Stimulated activated naive CD8-positive, alpha-beta T cell treated with anti-CD3 and anti-CD28 coated beads, Interleukin-15, amount 100 ng/mL, for 72 hours (primary cell): ENCODE data around the gene ZNF609.
"Not testable (repeated sequence)": the region's sequence is repeated elsewhere in the genome, so short reads cannot be mapped to it uniquely, and the experiment has no call there.

Experiments
- ATAC-seq: fragments of 150-1000 bp; cut with Tn5 transposase; 2 replicates; pipeline ENCODE4 v1.10.0; 2021; ENCODE audit warnings: mild to moderate bottlenecking, moderate library complexity
- DNase-seq, 2 donors: peaks; one replicate each; pipeline ENCODE4 v3.0.0; 2021 to 2022
- H3K27ac Mint-ChIP-seq, 2 donors: one replicate each; pipeline ENCODE4 v1.8.0; 2022; ENCODE audit warnings: mild to moderate bottlenecking in 2 of 2, mixed read lengths in 2 of 2, moderate library complexity in 2 of 2
- H3K27me3 Mint-ChIP-seq: one replicate; pipeline ENCODE4 v1.8.0; 2022; ENCODE audit warnings: mixed read lengths
- H3K4me1 Mint-ChIP-seq: one replicate; pipeline ENCODE4 v1.8.0; 2022; ENCODE audit warnings: mild to moderate bottlenecking, mixed read lengths
- H3K4me3 Mint-ChIP-seq, 2 donors: one replicate each; pipeline ENCODE4 v1.8.0; 2022; ENCODE audit warnings: mild to moderate bottlenecking in 2 of 2, mixed read lengths in 2 of 2, moderate library complexity in 1 of 2
- H3K9me3 Mint-ChIP-seq, 2 donors: one replicate each; pipeline ENCODE4 v1.8.0; 2022; ENCODE audit warnings: mixed read lengths in 2 of 2

ZNF609 gene

DNA sequence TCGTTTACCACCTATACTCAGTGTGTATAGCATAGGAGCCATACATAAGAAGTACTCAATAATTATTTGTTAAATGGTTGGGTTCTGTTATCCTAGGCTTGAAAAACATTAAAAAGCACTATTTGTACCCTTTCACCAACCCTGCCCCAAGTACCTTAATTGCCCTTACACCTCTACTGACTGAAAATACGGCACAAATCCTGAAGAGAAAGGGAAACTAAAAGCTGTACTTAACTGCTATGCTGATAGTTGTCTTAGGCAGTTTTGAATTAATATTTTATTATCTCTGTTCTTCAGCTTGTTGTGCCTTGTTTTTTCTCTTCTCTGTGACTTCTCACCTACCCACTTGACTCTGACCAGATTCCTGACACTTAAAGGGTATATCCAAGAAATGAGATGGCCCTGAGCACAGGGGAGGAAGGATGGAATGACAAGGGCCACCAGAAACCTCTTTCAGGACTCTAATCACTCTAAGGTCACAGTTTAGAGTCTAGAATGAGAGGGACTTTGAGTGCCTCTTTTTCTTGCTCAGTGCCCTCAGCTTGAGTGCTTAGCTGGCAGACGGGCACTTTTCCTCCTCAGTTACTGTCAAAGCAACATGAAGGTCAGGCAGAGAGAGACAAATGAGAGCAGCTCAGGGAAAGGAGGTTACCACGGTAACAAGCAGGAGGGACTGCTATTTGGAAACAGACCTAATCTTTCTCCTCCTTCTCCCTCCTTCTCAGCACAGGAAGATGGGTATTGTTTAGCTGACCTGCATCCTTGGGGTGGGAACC, 136.5 kb downstream of the ZNF609 start:
- H3K4me3 Mint-ChIP-seq, result peak overlapping the region; percentile 72 to 88
- peak; percentile 16 to 21 for DNase-seq
- no peaks in the 10 kb centered on the region for H3K9me3 Mint-ChIP-seq
- H3K27ac Mint-ChIP-seq, result peak overlapping the region; percentile 90 to 97
- peak; percentile 71 for ATAC-seq
- H3K4me1 Mint-ChIP-seq, result peaks cover 76% of the 10 kb centered on the region
- H3K27me3 Mint-ChIP-seq, result no peaks in the 10 kb centered on the region

DNA sequence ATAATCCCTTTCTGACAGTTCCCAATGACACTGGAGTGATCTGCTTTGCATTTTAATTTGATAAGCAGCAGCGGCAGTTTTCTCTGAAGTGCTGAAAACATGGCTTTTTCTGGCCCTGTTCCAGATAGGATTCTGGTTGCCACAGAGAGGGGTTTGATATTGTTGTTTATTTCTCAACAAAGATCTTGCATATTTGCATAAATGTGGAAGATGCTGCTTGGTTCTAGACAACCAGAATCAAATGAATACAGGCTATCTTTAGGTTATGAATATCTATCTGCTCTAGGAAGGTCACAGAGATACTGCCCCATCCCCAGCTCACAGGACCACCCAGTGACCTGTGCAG, 137.1 kb downstream of the ZNF609 start:
- peak overlapping the region; percentile 72 to 88 for H3K4me3 Mint-ChIP-seq
- DNase-seq (no peak), ATAC-seq (peak; percentile 20)
- H3K9me3 Mint-ChIP-seq, result no peaks in the 10 kb centered on the region
- peaks cover 81% of the 10 kb centered on the region for H3K4me1 Mint-ChIP-seq
- peak overlapping the region; percentile 90 to 97 for H3K27ac Mint-ChIP-seq
- H3K27me3 Mint-ChIP-seq, result no peaks in the 10 kb centered on the region

DNA sequence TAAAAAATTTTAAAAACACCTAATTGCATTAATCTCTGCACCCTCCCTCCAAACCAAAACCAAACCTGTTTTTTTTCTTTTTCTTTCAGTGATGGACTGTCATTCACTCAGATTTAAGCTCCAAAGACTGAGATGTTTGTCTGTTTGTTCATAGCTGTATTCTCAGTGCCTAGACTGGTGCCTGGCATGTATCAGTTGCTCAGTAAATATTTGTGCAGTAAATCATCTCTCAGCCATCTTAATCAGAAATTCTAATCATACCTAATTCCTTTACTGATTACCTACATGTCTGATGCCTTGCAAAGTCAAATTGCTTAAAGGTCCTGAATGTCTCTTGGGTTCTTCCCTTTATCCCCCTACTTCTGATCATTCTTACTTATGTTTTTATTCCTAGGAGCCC, 138.8 kb downstream of the ZNF609 start:
- no peaks in the 10 kb centered on the region for H3K9me3 Mint-ChIP-seq
- H3K4me3 Mint-ChIP-seq, result peak overlapping the region in 1 of 2 donors; percentile 62
- no peaks in the 10 kb centered on the region for H3K27me3 Mint-ChIP-seq
- no peak for ATAC-seq
- peaks cover 88% of the 10 kb centered on the region for H3K4me1 Mint-ChIP-seq
- no peak for DNase-seq
- peak overlapping the region; percentile 9 to 29 for H3K27ac Mint-ChIP-seq

DNA sequence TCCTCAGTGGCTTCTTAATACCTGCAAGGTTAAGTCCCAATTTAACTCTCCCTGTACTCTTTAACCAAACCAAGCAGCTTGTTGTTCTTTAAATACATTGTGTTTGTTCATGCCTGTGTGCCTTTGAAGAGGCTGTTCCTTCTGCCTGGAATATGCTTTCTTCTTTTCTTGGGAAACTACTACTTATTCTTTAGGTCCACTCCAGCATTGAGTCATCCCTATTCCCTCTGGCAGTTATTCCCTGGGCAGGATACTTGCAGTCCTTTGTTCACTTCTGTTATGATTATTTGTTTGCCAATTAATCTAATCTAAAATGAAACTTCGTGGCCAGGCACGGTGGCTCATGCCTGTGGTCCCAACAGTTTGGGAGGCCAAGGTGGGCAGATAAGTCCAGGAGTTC, 139.3 kb downstream of the ZNF609 start:
- peak overlapping the region in 1 of 2 donors; percentile 62 for H3K4me3 Mint-ChIP-seq
- no peaks in the 10 kb centered on the region for H3K27me3 Mint-ChIP-seq
- DNase-seq (no peak), ATAC-seq (no peak)
- H3K4me1 Mint-ChIP-seq, result peaks cover 91% of the 10 kb centered on the region
- no peaks in the 10 kb centered on the region for H3K9me3 Mint-ChIP-seq
- H3K27ac Mint-ChIP-seq, result peak overlapping the region; percentile 29 to 95

DNA sequence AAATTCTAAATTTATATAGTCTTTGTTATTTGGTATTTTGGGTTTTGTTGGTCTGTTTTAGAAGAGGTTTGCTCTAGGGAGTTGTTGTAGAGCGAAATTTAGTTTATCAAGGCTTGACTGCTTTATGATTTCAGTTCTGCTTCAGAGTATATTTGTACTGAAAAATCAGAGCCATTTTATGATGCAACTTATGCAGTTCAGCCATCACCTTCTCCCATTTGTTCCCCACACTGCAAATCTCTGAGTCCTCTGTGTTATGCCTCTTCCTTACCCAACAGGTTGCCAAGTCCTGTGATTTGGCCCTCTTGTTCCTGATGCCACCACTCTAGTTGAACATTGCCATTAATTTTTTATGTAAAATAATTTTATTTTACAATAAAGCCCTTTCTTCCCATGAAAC, 140.4 kb downstream of the ZNF609 start:
- H3K27ac Mint-ChIP-seq, result peak overlapping the region; percentile 82 to 91
- peaks cover 86% of the 10 kb centered on the region for H3K4me1 Mint-ChIP-seq
- ATAC-seq, result no peak
- no peaks in the 10 kb centered on the region for H3K27me3 Mint-ChIP-seq
- DNase-seq, result no peak
- H3K9me3 Mint-ChIP-seq, result no peaks in the 10 kb centered on the region
- H3K4me3 Mint-ChIP-seq, result peak overlapping the region in 1 of 2 donors; percentile 4

DNA sequence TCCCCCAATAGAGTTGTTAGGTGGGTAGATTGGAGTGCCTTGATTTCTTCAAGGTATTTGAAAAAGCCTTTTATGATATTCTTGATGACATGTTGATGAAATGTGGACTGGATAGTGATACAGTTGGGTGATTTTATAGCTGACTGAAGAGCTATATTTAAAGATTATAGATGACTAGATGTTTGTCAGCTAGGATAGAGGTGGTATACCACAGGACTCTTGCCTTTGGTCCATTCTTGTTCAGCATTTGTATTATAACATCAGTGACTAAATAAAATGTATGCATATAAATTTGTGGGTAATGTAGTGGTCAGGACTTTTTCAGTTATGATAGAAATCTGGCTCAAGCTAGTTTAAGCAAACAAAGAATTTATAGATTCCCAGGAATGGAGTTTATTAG, 143.9 kb downstream of the ZNF609 start:
- no peaks in the 10 kb centered on the region for H3K27me3 Mint-ChIP-seq
- no peak overlapping the region for H3K4me3 Mint-ChIP-seq
- DNase-seq (no peak), ATAC-seq (peak; percentile 80)
- no peaks in the 10 kb centered on the region for H3K9me3 Mint-ChIP-seq
- H3K4me1 Mint-ChIP-seq, result peaks cover 67% of the 10 kb centered on the region
- peak overlapping the region in 1 of 2 donors; percentile 87 for H3K27ac Mint-ChIP-seq

DNA sequence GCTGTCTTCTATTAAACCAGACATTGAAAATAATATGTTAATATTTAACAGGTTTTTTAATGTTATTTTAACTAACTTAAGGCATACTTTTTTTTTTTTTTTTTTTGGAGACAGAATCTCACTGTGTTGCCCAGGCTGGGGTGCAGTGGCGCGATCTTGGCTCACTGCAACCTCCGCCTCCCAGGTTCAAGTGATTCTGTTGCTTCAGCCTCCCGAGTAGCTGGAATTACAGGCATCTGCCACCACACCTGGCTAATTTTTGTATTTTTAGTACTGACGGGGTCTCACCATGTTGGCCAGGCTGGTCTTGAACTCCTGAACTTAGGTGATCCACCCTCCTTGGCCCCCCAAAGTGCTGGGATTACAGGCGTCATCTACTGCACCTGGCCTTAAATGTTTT, 147.0 kb downstream of the ZNF609 start:
- DNase-seq, H3K27me3 Mint-ChIP-seq, H3K9me3 Mint-ChIP-seq, ATAC-seq, H3K4me3 Mint-ChIP-seq, H3K27ac Mint-ChIP-seq: not testable (repeated sequence)
- peaks cover 60% of the 10 kb centered on the region for H3K4me1 Mint-ChIP-seq

DNA sequence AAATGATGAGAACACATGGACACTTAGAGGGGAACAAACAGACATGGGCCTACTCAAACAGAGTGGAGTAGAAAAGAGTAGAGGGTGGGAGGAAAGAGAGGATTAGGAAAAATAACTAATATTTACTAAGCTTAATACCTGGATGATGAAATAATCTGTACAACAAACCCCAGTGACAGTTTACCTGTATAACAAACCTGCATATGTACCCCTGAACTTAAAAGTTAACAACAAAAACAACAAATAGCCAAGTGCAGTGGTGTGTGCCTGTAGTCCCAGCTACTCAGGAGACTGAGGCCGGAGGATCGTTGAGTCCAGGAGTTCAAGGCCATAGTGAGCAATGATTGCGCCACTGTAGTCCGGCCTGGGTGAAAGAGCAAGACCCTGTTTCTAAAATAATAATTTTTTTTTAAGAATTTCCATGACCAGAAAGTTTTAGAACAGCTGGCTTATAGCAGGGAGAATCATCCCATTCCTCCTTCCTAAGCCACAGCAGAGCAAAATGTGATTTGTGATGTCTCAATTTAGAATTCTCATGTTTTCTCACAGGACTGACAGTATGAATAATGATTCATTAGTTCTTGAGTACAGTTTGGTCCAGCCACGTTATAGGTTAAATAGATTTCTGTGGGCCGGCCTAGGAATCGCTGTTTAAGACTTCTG, 150.0 kb downstream of the ZNF609 start:
- no peaks in the 10 kb centered on the region for H3K9me3 Mint-ChIP-seq
- ATAC-seq (no peak), DNase-seq (no peak)
- H3K27me3 Mint-ChIP-seq, result no peaks in the 10 kb centered on the region
- peaks cover 48% of the 10 kb centered on the region for H3K4me1 Mint-ChIP-seq
- peak overlapping the region; percentile 4 to 90 for H3K27ac Mint-ChIP-seq
- H3K4me3 Mint-ChIP-seq, result no peak overlapping the region

DNA sequence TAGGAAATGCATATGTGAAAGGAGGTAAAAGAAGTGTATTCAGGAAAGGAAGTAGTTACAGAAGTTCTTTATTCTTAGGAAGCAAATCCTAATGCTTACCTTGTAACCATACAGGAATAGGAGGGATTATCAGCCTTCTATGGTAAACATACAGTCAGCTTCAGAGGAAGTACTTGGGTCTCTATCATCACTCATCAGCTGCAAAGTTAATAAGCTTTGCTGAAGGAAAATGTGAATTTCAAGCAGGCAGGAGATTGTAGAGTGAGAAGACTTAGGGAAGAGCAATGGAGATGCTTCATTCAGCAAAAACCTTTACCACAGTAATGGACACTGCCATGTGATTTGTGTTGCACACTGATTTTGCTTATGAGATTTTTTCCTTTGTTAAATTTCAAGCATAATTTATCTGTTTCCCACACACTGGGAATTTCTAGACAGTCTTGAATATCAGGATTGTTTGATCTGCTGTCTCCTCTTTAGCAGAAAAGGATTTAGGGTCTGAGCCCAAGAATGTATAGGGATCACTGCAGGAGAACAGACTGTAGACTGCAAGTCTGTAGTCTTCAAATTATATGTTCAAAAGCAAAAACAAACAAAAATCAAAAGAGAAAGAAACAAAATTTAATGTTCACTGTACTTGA, 150.8 kb downstream of the ZNF609 start:
- Mint-ChIP-seq H3K9me3 (no peaks in the 10 kb centered on the region), H3K4me3 (no peak overlapping the region), H3K4me1 (peaks cover 56% of the 10 kb centered on the region), H3K27ac (no peak overlapping the region), H3K27me3 (no peaks in the 10 kb centered on the region)
- ATAC-seq (no peak), DNase-seq (no peak)

DNA sequence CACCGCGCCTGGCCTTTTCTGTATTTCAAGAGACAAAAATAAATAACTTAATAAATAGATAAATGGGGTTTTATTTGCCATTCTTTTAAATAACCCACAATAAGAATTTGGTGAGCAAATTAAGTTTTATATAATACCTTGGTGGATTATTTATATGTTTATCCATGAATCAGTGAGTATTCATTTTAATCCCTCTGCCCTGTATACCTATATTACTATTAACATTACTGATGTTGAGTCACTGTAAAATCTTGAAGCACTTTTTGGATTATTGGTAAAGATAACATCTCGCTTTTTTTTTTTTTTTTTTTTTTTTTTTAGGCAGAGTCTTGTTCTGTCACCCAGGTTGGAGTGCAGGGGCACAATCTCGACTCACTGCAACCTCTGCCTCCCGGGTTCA, 154.1 kb downstream of the ZNF609 start:
- H3K4me1 Mint-ChIP-seq, result peaks cover 62% of the 10 kb centered on the region
- no peaks in the 10 kb centered on the region for H3K9me3 Mint-ChIP-seq
- H3K4me3 Mint-ChIP-seq, result no peak overlapping the region
- no peak for ATAC-seq
- no peaks in the 10 kb centered on the region for H3K27me3 Mint-ChIP-seq
- DNase-seq, result no peak
- no peak overlapping the region for H3K27ac Mint-ChIP-seq

DNA sequence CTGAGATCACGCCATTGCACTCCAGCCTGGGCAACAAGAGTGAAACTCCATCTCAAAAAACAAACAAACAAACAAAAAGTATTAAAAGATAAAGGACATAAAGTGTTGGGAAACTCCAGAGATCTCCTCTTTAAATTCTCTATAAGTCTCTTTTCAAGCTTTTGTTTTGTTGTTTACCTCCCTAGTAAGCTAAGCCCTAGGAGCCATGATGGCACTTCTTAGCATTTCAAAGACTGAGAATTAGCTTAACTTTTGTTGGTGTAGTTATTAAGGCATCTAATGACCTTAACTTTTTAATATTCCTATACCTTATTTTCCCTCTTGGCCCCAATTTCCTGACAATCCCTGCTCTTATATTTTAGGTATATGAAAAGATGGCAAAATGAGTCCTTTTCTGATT, 157.3 kb downstream of the ZNF609 start:
- H3K4me3 Mint-ChIP-seq, result no peak overlapping the region
- H3K4me1 Mint-ChIP-seq, result peaks cover 69% of the 10 kb centered on the region
- no peak overlapping the region for H3K27ac Mint-ChIP-seq
- no peaks in the 10 kb centered on the region for H3K27me3 Mint-ChIP-seq
- ATAC-seq, result no peak
- no peak for DNase-seq
- no peaks in the 10 kb centered on the region for H3K9me3 Mint-ChIP-seq

DNA sequence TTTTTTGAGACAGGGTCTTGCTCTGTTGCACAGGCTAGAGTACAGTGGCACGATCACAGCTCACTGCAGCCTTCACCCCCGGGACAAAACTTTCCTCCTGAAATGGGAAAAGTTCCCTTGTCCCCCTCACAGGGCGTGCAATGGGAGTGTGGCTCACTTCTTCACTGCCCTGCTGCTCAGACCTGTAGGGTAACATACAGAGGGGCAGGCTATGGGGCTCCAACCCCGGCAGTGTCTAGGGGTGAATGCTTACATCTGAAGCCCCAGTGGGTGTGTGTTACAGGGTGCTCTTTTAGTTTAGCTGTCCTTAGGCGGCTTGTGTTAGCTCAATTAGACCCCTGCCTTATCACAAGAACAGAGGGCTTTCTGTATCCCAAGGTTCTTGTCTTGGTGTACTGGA, 157.8 kb downstream of the ZNF609 start:
- H3K4me1 Mint-ChIP-seq, result peaks cover 70% of the 10 kb centered on the region
- H3K4me3 Mint-ChIP-seq, result no peak overlapping the region
- no peaks in the 10 kb centered on the region for H3K27me3 Mint-ChIP-seq
- H3K9me3 Mint-ChIP-seq, result no peaks in the 10 kb centered on the region
- no peak overlapping the region for H3K27ac Mint-ChIP-seq
- DNase-seq, result no peak
- ATAC-seq, result no peak

DNA sequence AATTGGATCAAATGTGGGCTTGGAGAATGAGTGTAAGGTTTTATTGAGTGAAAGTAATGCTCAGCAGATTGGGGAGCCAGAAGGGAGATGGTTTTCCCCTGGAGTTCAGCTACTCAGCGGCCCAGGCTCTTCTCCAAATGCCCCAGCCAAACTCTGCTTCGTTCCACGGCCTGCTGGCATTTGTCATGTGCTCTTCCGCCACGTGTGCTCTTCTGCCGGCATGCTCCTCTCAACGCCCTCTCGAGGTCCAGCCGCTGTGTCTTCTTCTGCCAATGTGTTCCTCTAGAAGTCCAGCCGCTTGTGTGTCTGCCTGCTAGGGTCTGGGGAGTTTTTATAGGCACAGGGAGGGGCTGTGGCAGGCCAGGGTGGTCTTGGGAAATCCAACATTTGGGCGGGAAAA, 158.2 kb downstream of the ZNF609 start:
- H3K4me1 Mint-ChIP-seq, result peaks cover 72% of the 10 kb centered on the region
- DNase-seq (no peak), ATAC-seq (no peak)
- H3K9me3 Mint-ChIP-seq, result no peaks in the 10 kb centered on the region
- H3K4me3 Mint-ChIP-seq, result no peak overlapping the region
- H3K27me3 Mint-ChIP-seq, result no peaks in the 10 kb centered on the region
- H3K27ac Mint-ChIP-seq, result peak overlapping the region in 1 of 2 donors; percentile 50

DNA sequence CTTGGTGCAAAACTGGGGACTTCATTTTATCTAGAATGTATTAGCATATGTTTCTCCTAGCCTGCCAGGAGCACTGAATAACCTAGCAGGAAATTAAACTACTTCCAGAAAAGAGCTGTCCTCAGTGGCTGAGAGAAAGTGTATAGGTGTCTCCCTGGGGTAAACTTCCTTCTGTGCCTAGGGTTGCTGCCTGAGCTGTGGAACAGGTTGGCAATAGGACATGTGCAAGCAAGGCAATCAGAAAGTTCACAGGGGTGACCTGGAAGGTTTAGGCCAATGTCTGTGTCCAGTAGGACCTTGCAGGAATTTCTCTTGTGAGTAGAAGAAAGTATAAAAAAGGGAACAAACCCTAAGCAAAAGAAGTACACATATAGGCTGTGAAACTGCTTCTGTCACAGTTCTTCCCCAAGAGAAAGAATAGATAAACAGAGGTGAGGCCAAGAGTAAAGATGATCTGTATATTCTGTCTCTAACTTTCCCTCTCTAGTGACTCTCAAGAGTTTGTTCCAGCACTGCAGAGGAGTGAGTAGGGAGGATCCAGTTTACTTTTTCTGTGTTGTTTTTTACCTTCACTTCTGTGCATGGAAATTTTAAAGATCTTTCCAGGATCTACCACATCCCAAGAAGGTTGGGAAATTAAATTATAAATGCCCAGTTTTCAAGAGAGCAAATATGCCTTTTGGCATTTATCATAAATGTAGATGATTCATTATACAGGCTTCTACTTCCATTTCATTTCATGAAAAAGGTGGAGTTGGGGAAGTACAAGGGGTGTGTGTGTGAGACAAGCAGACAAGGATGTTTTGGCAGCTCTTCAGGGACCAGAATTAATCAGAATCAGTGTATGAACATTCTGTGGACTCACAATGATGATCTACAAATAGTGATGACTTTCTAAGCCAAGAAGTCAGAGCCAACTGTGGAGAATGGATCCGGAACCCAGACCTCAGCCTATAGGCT, 159.8 kb downstream of the ZNF609 start:
- H3K4me1 Mint-ChIP-seq, result peaks cover 85% of the 10 kb centered on the region
- H3K27me3 Mint-ChIP-seq, result no peaks in the 10 kb centered on the region
- H3K4me3 Mint-ChIP-seq, result peak overlapping the region in 1 of 2 donors; percentile 31
- ATAC-seq (no peak), DNase-seq (no peak)
- no peaks in the 10 kb centered on the region for H3K9me3 Mint-ChIP-seq
- peak overlapping the region; percentile 2 to 57 for H3K27ac Mint-ChIP-seq

DNA sequence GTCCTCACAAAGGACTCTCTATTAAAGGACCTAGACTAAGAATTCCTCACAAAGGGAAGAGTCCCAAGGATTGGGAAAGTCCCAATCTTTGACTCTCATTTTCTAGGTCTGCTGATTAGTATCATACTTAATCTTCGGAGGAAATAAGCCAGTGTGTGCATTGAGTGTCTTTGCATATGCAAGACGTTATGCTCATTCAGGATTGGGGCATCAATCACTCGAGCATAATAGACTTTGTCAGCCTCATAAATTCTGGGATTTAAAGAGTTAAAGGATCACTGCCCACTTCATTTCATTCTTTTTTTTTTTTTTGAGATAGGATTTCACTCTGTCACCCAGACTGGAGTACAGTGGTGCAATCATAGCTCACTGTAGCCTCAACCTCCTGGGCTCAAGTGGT, 160.7 kb downstream of the ZNF609 start:
- Mint-ChIP-seq H3K4me1 (peaks cover 83% of the 10 kb centered on the region), H3K4me3 (peak overlapping the region in 1 of 2 donors; percentile 31)
- ATAC-seq, result no peak

More for the DNA sequence above, 160.7 kb downstream of the ZNF609 start:
- no peaks in the 10 kb centered on the region for H3K9me3 Mint-ChIP-seq
- no peak for DNase-seq
- peak overlapping the region in 1 of 2 donors; percentile 49 for H3K27ac Mint-ChIP-seq
- no peaks in the 10 kb centered on the region for H3K27me3 Mint-ChIP-seq
